ENCODE measurements around the gene EIF4A3. TPM values are rescaled to one million over a fixed set of nuclear protein-coding genes. Genes with fewer than 3 reads are reported as not detected.

The EIF4A3 gene
- polyA plus RNA-seq, 1 experiment, result 103 TPM

DNA sequence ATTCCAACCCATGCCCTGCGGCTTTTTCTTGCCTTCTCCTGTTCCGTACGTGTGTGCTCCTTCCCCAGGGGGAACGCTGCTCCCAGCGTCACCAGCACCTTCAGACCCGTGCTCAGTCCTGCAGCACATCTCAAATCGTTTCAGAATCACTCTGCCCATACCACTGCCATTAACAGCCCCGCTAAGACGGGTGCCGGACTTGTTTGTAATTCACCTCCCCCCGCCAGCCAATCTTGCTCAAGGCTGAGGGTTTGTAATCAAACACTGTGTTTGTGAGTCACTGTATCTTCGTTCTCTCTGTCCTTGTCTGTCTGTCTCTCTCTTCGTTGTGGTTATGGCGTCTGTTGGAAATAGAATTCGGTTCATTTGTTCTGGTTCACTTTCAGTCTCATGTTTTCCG is 40.2 kb upstream of the EIF4A3 start:
- no peak for TF ChIP-seq CTCF (IDR thresholded peaks at IDR 0.05; ENCODE audit: low read depth, low read length)
- Histone ChIP-seq H3K9me3 (ENCODE audit: control insufficient read depth, insufficient read depth, low read length) (peaks cover 4% of the 10 kb centered on the region), H3K27me3 (ENCODE audit: control insufficient read depth, insufficient read depth, low read length) (peaks cover 30% of the 10 kb centered on the region), H3K27ac (ENCODE audit: low read depth, low read length) (no peak overlapping the region), H3K4me3 (ENCODE audit: low read depth, low read length) (peak overlapping the region; percentile 3; the same call in 1 of the 2 replicates)
- ChIA-PET POLR2A (interaction anchor here (0.6 kb wide), 2 partner anchors 21 to 41 kb away, joined by 3 to 4 read pairs; no protein-coding TSS in a partner anchor), CTCF (interaction anchor here (0.5 kb wide), 1 partner anchor 33 kb away, joined by 3 read pairs; no protein-coding TSS in a partner anchor)
- no peak for DNase-seq (ENCODE audit: low read depth, low spot score)

DNA sequence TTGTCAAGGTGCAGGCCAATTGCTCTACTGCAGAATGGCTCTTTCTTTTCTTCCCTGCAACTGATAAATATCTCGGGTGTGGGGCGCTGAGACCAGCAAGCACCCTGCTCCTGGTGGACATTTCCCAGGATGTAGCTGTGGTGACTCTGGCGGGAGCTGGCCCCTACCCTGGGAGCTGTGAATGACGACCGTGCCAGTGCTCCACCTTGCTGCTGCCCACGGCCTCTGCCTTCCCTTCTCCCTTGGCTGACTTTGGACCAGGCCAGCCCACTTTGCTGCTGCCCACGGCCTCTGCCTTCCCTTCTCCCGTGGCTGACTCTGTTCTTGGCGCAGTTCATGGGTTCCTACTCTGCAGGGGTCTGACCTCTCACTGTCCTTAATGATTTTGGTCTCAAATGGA is 39.0 kb upstream of the EIF4A3 start:
- CTCF ChIA-PET, result no interaction called here
- POLR2A ChIA-PET, result no interaction called here

GRCh38 chr17:80184423-80184714 is 37.4 kb upstream of the EIF4A3 start:
- no peak for DNase-seq (ENCODE audit: low read depth, low spot score)
- TF ChIP-seq CTCF (IDR thresholded peaks at IDR 0.05; ENCODE audit: low read depth, low read length), result no peak
- H3K4me3 ChIP-seq (ENCODE audit: low read depth, low read length), result no peak overlapping the region
- H3K9me3 ChIP-seq (ENCODE audit: control insufficient read depth, insufficient read depth, low read length), result peaks cover 4% of the 10 kb centered on the region
- no peak overlapping the region for H3K27ac ChIP-seq (ENCODE audit: low read depth, low read length)
- peaks cover 36% of the 10 kb centered on the region for H3K27me3 ChIP-seq (ENCODE audit: control insufficient read depth, insufficient read depth, low read length)
- ChIA-PET POLR2A (no interaction called here), CTCF (no interaction called here)

More for the DNA sequence above, 39.0 kb upstream of the EIF4A3 start:
- peaks cover 4% of the 10 kb centered on the region for H3K9me3 ChIP-seq (ENCODE audit: control insufficient read depth, insufficient read depth, low read length)
- H3K27ac ChIP-seq (ENCODE audit: low read depth, low read length), result no peak overlapping the region
- no peak for TF ChIP-seq CTCF (IDR thresholded peaks at IDR 0.05; ENCODE audit: low read depth, low read length)
- no peak overlapping the region for H3K4me3 ChIP-seq (ENCODE audit: low read depth, low read length)
- no peak for DNase-seq (ENCODE audit: low read depth, low spot score)
- peaks cover 29% of the 10 kb centered on the region for H3K27me3 ChIP-seq (ENCODE audit: control insufficient read depth, insufficient read depth, low read length)

GRCh38 chr17:80183581-80184422 is 36.9 kb upstream of the EIF4A3 start:
- CTCF ChIA-PET, result no interaction called here
- POLR2A ChIA-PET, result no interaction called here
- Histone ChIP-seq H3K27me3 (ENCODE audit: control insufficient read depth, insufficient read depth, low read length) (peaks cover 39% of the 10 kb centered on the region), H3K27ac (ENCODE audit: low read depth, low read length) (no peak overlapping the region), H3K9me3 (ENCODE audit: control insufficient read depth, insufficient read depth, low read length) (peaks cover 4% of the 10 kb centered on the region), H3K4me3 (ENCODE audit: low read depth, low read length) (no peak overlapping the region)
- TF ChIP-seq CTCF (IDR thresholded peaks at IDR 0.05; ENCODE audit: low read depth, low read length), result no peak
- DNase-seq (ENCODE audit: low read depth, low spot score), result no peak

DNA sequence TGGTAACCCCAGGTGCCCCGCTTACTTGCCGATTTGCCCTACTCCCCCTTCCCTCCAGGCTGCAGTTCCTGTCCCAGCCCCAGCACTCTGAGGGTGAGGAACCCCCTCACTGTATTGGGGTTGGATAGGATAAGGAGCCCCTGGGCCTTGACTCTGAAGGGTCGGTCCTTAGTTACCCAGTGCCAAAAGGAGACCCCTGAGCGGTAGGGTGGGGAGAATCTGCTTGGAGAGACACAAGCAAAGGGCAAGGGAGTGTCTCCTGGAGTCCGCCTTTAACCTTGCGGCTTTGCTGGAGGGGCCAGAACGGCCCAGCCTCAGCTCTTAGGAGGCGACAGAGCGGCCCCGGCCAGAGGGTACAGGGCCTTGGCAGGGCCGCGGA is 35.9 kb upstream of the EIF4A3 start:
- Histone ChIP-seq H3K27ac (ENCODE audit: low read depth, low read length) (no peak overlapping the region), H3K9me3 (ENCODE audit: control insufficient read depth, insufficient read depth, low read length) (no peaks in the 10 kb centered on the region; the same call in 1 of the 2 replicates), H3K4me3 (ENCODE audit: low read depth, low read length) (no peak overlapping the region), H3K27me3 (ENCODE audit: control insufficient read depth, insufficient read depth, low read length) (peaks cover 39% of the 10 kb centered on the region)
- POLR2A ChIA-PET, result no interaction called here
- CTCF ChIA-PET, result no interaction called here
- DNase-seq (ENCODE audit: low read depth, low spot score), result no peak
- no peak for TF ChIP-seq CTCF (IDR thresholded peaks at IDR 0.05; ENCODE audit: low read depth, low read length)
